LNCaP clone FGC (cell line): ENCODE results near the gene FOXL1.

Experiments used
- DNase-seq: peaks from one replicate; pipeline ENCODE4 v3.0.0-alpha.2; 2011; ENCODE audit warnings: low read depth
- H3K4me3 ChIP-seq: 2 replicates; pipeline ENCODE4 v1.5.1; 2011; ENCODE audit warnings: mild to moderate bottlenecking, low read depth, low read length, control low read depth
- CTCF ChIP-seq: IDR thresholded peaks from 2 replicates; pipeline ENCODE4 v1.5.1; 2012; ENCODE audit warnings: mild to moderate bottlenecking; ENCODE audit not compliant: control insufficient read depth, insufficient read depth; ENCODE audit errors: extremely low read depth

FOXL1 gene

GRCh38 chr16:86572606-86573005 lies 5.7 kb upstream of the FOXL1 start:
- DNase-seq: no peak
- no peak overlapping the region for H3K4me3 ChIP-seq
- no peak for TF ChIP-seq CTCF

GRCh38 chr16:86573215-86573614 lies 5.1 kb upstream of the FOXL1 start:
- no peak for DNase-seq
- no peak for TF ChIP-seq CTCF
- no peak overlapping the region for H3K4me3 ChIP-seq

GRCh38 chr16:86573646-86574508 lies 4.5 kb upstream of the FOXL1 start:
- no peak overlapping the region for H3K4me3 ChIP-seq
- no peak for DNase-seq
- TF ChIP-seq CTCF: no peak

GRCh38 chr16:86574646-86575045 lies 3.7 kb upstream of the FOXL1 start:
- no peak for DNase-seq
- H3K4me3 ChIP-seq: no peak overlapping the region
- TF ChIP-seq CTCF: no peak

- H3K4me3 ChIP-seq: no peak overlapping the region
- no peak for TF ChIP-seq CTCF
- DNase-seq: no peak
These were observed 3.2 kb upstream of the FOXL1 start for GRCh38 chr16:86575095-86575685.

GRCh38 chr16:86575754-86576557 lies 2.4 kb upstream of the FOXL1 start:
- TF ChIP-seq CTCF: peak; percentile 49
- H3K4me3 ChIP-seq: peak overlapping the region; percentile 40
- peak; percentile 8 for DNase-seq
